ENCODE results near the gene MYO5A.

- TF ChIP-seq CTCF (IDR thresholded peaks at IDR 0.05; ENCODE audit: insufficient read depth, low read length, poor library complexity, severe bottlenecking), result no peak
- TF ChIP-seq EZH2phosphoT487 (conservative IDR thresholded peaks at IDR 0.05; ENCODE audit: low read length), result no peak
Observed at GRCh38 chr15:52558196-52558595, 29.5 kb upstream of the MYO5A start.

Measured in SU-DHL-6 (cell line).